A549 (cell line): ENCODE data around the gene ASTL. TPM values are rescaled to one million over a fixed set of nuclear protein-coding genes. Genes with fewer than 3 reads are reported as not detected.

Experiments
- ATAC-seq, 2 experiments: fragments of 200-7000 bp in 1 of 2; fragments of >200 bp in 1 of 2; cut with Nextera tagmentation in 1 of 2; cut with Tn5 transposase in 1 of 2; 3 replicates each; pipeline versions ENCODE4 v1.8.0 to v1.9.1; 2018 to 2020; ENCODE audit warnings: mild to moderate bottlenecking in 1 of 2, moderate library complexity in 1 of 2
- CTCF ChIA-PET: fragments of 300-600 bp; sonication (Branson Sonifier 250); formaldehyde crosslinking; extraction: SDS; loops from one replicate; lab custom pipeline; 2021; ENCODE audit warnings: antibody characterized with exemption, inconsistent platforms; lab: Yijun Ruan, JAX
- POLR2A ChIA-PET: fragments of 350-600 bp; formaldehyde crosslinking; extraction: SDS; loops from one replicate; lab custom pipeline; 2021; ENCODE audit warnings: antibody characterized with exemption, inconsistent platforms; lab: Yijun Ruan, JAX
- DNase-seq, 2 experiments: peaks; one replicate each; pipeline versions ENCODE4 v3.0.0 to v3.0.0-alpha.2; 2011 to 2016; ENCODE audit warnings: low read depth in 1 of 2, low spot score in 1 of 2
- FAIRE-seq: peaks from 2 replicates; lab custom pipeline; 2011; peaks lifted over from hg19 to GRCh38; lab: Jason Lieb, UNC
- H3K27ac ChIP-seq, 2 experiments: fragments of >200 bp; sonication (Bioruptor Twin); formaldehyde crosslinking; 3 replicates each; pipeline ENCODE4 v1.5.1; 2016 to 2017
- H3K4me1 ChIP-seq: fragments of >200 bp; sonication (Bioruptor Twin); formaldehyde crosslinking; 3 replicates; pipeline ENCODE4 v1.6.1; 2016
- H3K4me2 ChIP-seq: fragments of >200 bp; sonication (Bioruptor Twin); formaldehyde crosslinking; 3 replicates; pipeline ENCODE4 v1.6.1; 2016
- H3K4me3 ChIP-seq: fragments of >200 bp; sonication (Bioruptor Twin); formaldehyde crosslinking; 3 replicates; pipeline ENCODE4 v1.5.1; 2016
- H3K9me3 ChIP-seq: fragments of >200 bp; sonication (Bioruptor Twin); formaldehyde crosslinking; 3 replicates; pipeline ENCODE4 v1.6.1; 2016
- ATOH8 ChIP-seq: fragments of 250-450 bp; sonication (Bioruptor Pico); IDR thresholded peaks from 2 replicates; pipeline ENCODE4 v1.5.0; 2020; ENCODE audit warnings: low read depth, mild to moderate bottlenecking, moderate library complexity
- BCL3 ChIP-seq: fragments of >200 bp; sonication (Bioruptor Twin); formaldehyde crosslinking; IDR thresholded peaks from 3 replicates; pipeline ENCODE4 v1.6.1; 2016
- BHLHE40 ChIP-seq: IDR thresholded peaks from 2 replicates; pipeline ENCODE4 v1.6.1; 2012; ENCODE audit warnings: low read depth, low read length, inconsistent platforms
- CBX2 ChIP-seq: fragments of 200-600 bp; sonication (generic); IDR thresholded peaks from 2 replicates; pipeline ENCODE4 v1.6.1; 2016; ENCODE audit warnings: low read depth, mild to moderate bottlenecking, borderline replicate concordance
- CEBPB ChIP-seq, 2 experiments: fragments of >200 bp in 1 of 2; sonication (Bioruptor Twin) in 1 of 2; formaldehyde crosslinking in 1 of 2; IDR thresholded peaks; 2 replicates each; pipeline ENCODE4 v1.6.1; 2012 to 2016
- CHD4 ChIP-seq: fragments of 200-600 bp; sonication (generic); IDR thresholded peaks from 2 replicates; pipeline ENCODE4 v1.6.1; 2016; ENCODE audit warnings: antibody characterized with exemption, mild to moderate bottlenecking, borderline replicate concordance
- E2F6 ChIP-seq: IDR thresholded peaks from 2 replicates; pipeline ENCODE4 v1.6.1; 2012; ENCODE audit warnings: low read depth, borderline replicate concordance
- FOSB ChIP-seq: fragments of 250-450 bp; sonication (Bioruptor Pico); IDR thresholded peaks from 2 replicates; pipeline ENCODE4 v1.5.0; 2020; ENCODE audit warnings: mild to moderate bottlenecking, moderate library complexity
- FOXS1 ChIP-seq: fragments of 250-450 bp; sonication (Bioruptor Pico); IDR thresholded peaks from 2 replicates; pipeline ENCODE4 v1.5.0; 2020; ENCODE audit warnings: mild to moderate bottlenecking, moderate library complexity
- GATA3 ChIP-seq: IDR thresholded peaks from 2 replicates; pipeline ENCODE4 v1.6.1; 2012; ENCODE audit warnings: borderline replicate concordance
- HEYL ChIP-seq: fragments of 250-450 bp; sonication (Bioruptor Pico); IDR thresholded peaks from 2 replicates; pipeline ENCODE4 v1.8.0; 2021; ENCODE audit warnings: mild to moderate bottlenecking, moderate library complexity
- HOXB5 ChIP-seq: fragments of 250-450 bp; sonication (Bioruptor Pico); IDR thresholded peaks from 2 replicates; pipeline ENCODE4 v1.5.0; 2020; ENCODE audit warnings: mild to moderate bottlenecking, moderate library complexity
- JUNB ChIP-seq: fragments of >200 bp; sonication (Bioruptor Twin); formaldehyde crosslinking; IDR thresholded peaks from 2 replicates; pipeline ENCODE4 v1.6.1; 2016
- KDM1A ChIP-seq: fragments of 200-600 bp; sonication (generic); IDR thresholded peaks from 2 replicates; pipeline ENCODE4 v1.6.1; 2016; ENCODE audit warnings: low read depth, mild to moderate bottlenecking
- MAFK ChIP-seq: fragments of 450-650 bp; IDR thresholded peaks from 2 replicates; pipeline ENCODE4 v1.6.1; 2014; ENCODE audit not compliant: partially characterized antibody
- MAX ChIP-seq: IDR thresholded peaks from 2 replicates; pipeline ENCODE4 v1.6.1; 2012
- MYC ChIP-seq: IDR thresholded peaks from 2 replicates; pipeline ENCODE4 v1.6.1; 2012; ENCODE audit warnings: mild to moderate bottlenecking, inconsistent platforms, low read length, improper control_type of control experiment, borderline replicate concordance
- NPAS2 ChIP-seq: fragments of 250-450 bp; sonication (Bioruptor Pico); IDR thresholded peaks from 2 replicates; pipeline ENCODE4 v1.8.0; 2022; ENCODE audit warnings: mild to moderate bottlenecking, moderate library complexity, borderline replicate concordance
- PHF8 ChIP-seq: fragments of 200-600 bp; sonication (generic); IDR thresholded peaks from 2 replicates; pipeline ENCODE4 v1.6.1; 2016; ENCODE audit warnings: low read depth, mild to moderate bottlenecking, antibody characterized with exemption, moderate library complexity, borderline replicate concordance
- RAD21 ChIP-seq, 2 experiments: fragments of >200 bp in 1 of 2; sonication (Bioruptor Twin) in 1 of 2; formaldehyde crosslinking in 1 of 2; IDR thresholded peaks in 1 of 2; conservative IDR thresholded peaks in 1 of 2; 2 replicates in 1 of 2; 3 replicates in 1 of 2; pipeline ENCODE4 v1.6.1; 2012 to 2018; ENCODE audit warnings: inconsistent platforms in 1 of 2
- RARB ChIP-seq: fragments of 250-450 bp; sonication (Bioruptor Pico); IDR thresholded peaks from 2 replicates; pipeline ENCODE4 v1.8.0; 2021; ENCODE audit warnings: mild to moderate bottlenecking, moderate library complexity
- REST ChIP-seq: fragments of 200-600 bp; sonication (generic); IDR thresholded peaks from 2 replicates; pipeline ENCODE4 v1.6.1; 2016; ENCODE audit warnings: antibody characterized with exemption, mild to moderate bottlenecking, moderate library complexity
- SREBF2 ChIP-seq: fragments of 450-650 bp; IDR thresholded peaks from 2 replicates; pipeline ENCODE4 v1.6.1; 2014; ENCODE audit warnings: mild to moderate bottlenecking, moderate library complexity
- ZC3H11A ChIP-seq: fragments of 450-650 bp; IDR thresholded peaks from 2 replicates; pipeline ENCODE4 v1.6.1; 2014; ENCODE audit warnings: antibody characterized with exemption, mild to moderate bottlenecking
- ZFP36 ChIP-seq: fragments of 450-650 bp; IDR thresholded peaks from 2 replicates; pipeline ENCODE4 v1.6.1; 2014; ENCODE audit warnings: borderline replicate concordance; ENCODE audit not compliant: partially characterized antibody
- WGBS: methylation state at CpG from one replicate; pipeline ENCODE4 v1.1.6; 2017; ENCODE audit errors: missing lambda C conversion rate; 5-methylcytosine and 5-hydroxymethylcytosine counted together
- polyA plus RNA-seq, 4 experiments: library from polyadenylated mRNA; depleted of rRNA in 3 of 4; stranded (reverse); fragments of >200 nt; fragmentation: RNase III in 1 of 4; extraction: RNeasy Plus Mini Kit Qiagen cat#74134 plus additional on column Dnase treatment in 1 of 4; gene quantifications; 2 replicates in 3 of 4; 3 replicates in 1 of 4; pipeline ENCODE4 v1.2.3, GENCODE V29; 2011 to 2017

The ASTL gene
- polyA plus RNA-seq, 2 of the 4 experiments (the other 2 are of a cell fraction), result not detected

GRCh38 chr2:96128456-96128855, 9.8 kb downstream of the ASTL start:
- Histone ChIP-seq H3K4me1 (no peaks in the 10 kb centered on the region), H3K4me2 (no peak overlapping the region), H3K27ac (no peak overlapping the region), H3K4me3 (no peak overlapping the region), H3K9me3 (no peaks in the 10 kb centered on the region)
- ChIA-PET POLR2A (no interaction called here), CTCF (interaction anchor here (2.8 kb wide), 1 partner anchor 12 kb away, joined by 14 read pairs; the partner anchor contains the start of gene ADRA2B)
- ATAC-seq (no peak), DNase-seq (no peak), FAIRE-seq (no peak)
- 69% methylated on average over 6 of the region's 6 CpGs for WGBS
- TF ChIP-seq BCL3 (no peak), CEBPB (IDR thresholded peaks at IDR 0.05) (no peak), CBX2 (no peak), JUNB (no peak), GATA3 (no peak), ATOH8 (CRISPR knock-in tag) (no peak)

- TF ChIP-seq RAD21 (conservative IDR thresholded peaks at IDR 0.05 in 1 of 2, IDR thresholded peaks at IDR 0.05 in 1 of 2), result no peak
- no peak for TF ChIP-seq NPAS2
- TF ChIP-seq KDM1A, result no peak
- TF ChIP-seq ZC3H11A, result no peak
- TF ChIP-seq BCL3, result no peak
- TF ChIP-seq MAFK, result no peak
- TF ChIP-seq FOSB (CRISPR knock-in tag), result no peak
- no peak for TF ChIP-seq BHLHE40
- TF ChIP-seq MYC, result no peak
- TF ChIP-seq E2F6, result no peak
- TF ChIP-seq HOXB5 (CRISPR knock-in tag), result no peak
- no peak for TF ChIP-seq REST
- no peak for TF ChIP-seq MAX
- TF ChIP-seq CHD4, result no peak
- no peak for TF ChIP-seq HEYL (CRISPR knock-in tag)
- TF ChIP-seq FOXS1 (CRISPR knock-in tag), result no peak
- no peak for TF ChIP-seq ZFP36
- TF ChIP-seq PHF8, result no peak
- TF ChIP-seq RARB (CRISPR knock-in tag), result no peak
- TF ChIP-seq SREBF2, result no peak
- CTCF ChIA-PET, result interaction anchor here (0.5 to 1.7 kb wide), 3 partner anchors 50 to 224 kb away, joined by 3 to 5 read pairs (median 3); no protein-coding TSS in a partner anchor
- FAIRE-seq, result no peak
- Histone ChIP-seq H3K4me2 (no peak overlapping the region), H3K9me3 (no peaks in the 10 kb centered on the region), H3K4me3 (no peak overlapping the region), H3K4me1 (no peaks in the 10 kb centered on the region), H3K27ac (no peak overlapping the region)
- POLR2A ChIA-PET, result no interaction called here
- 52% methylated on average over 14 of the region's 14 CpGs for WGBS
- no peak; a peak in 1 of 6 replicates for ATAC-seq
- DNase-seq, result no peak
Measured at GRCh38 chr2:96124406-96125265, 13.7 kb downstream of the ASTL start.
